Ishikawa (cell line): ENCODE data around the gene KRTAP4-2.

Experiments
- CEBPB ChIP-seq: IDR thresholded peaks from 2 replicates; pipeline ENCODE4 v1.6.1; 2012
- EP300 ChIP-seq: IDR thresholded peaks from 2 replicates; pipeline ENCODE4 v1.6.1; 2012; ENCODE audit warnings: borderline replicate concordance
- FOXM1 ChIP-seq: IDR thresholded peaks from 2 replicates; pipeline ENCODE4 v1.6.1; 2012; ENCODE audit warnings: low read depth, borderline replicate concordance
- NFIC ChIP-seq: IDR thresholded peaks from 2 replicates; pipeline ENCODE4 v1.6.1; 2012
- RAD21 ChIP-seq: IDR thresholded peaks from 2 replicates; pipeline ENCODE4 v1.6.1; 2012; ENCODE audit warnings: low read depth
- TCF12 ChIP-seq: IDR thresholded peaks from 2 replicates; pipeline ENCODE4 v1.6.1; 2012; ENCODE audit warnings: low read depth
- YY1 ChIP-seq: IDR thresholded peaks from 2 replicates; pipeline ENCODE4 v1.6.1; 2012; ENCODE audit warnings: low read depth
- TF ChIP-seq, protein P1 (sequence below): IDR thresholded peaks from 2 replicates; pipeline ENCODE4 v1.6.1; 2012
- TF ChIP-seq, protein P2 (sequence below): IDR thresholded peaks from 2 replicates; pipeline ENCODE4 v1.6.1; 2012; ENCODE audit warnings: low read depth, mild to moderate bottlenecking

- no peak for TF ChIP-seq CEBPB
- TF ChIP-seq FOXM1, result no peak
- TF ChIP-seq YY1, result no peak
- TF ChIP-seq, protein P1, sequence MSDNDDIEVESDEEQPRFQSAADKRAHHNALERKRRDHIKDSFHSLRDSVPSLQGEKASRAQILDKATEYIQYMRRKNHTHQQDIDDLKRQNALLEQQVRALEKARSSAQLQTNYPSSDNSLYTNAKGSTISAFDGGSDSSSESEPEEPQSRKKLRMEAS, result no peak
- TF ChIP-seq NFIC, result no peak
- no peak for TF ChIP-seq EP300
- TF ChIP-seq, protein P2, sequence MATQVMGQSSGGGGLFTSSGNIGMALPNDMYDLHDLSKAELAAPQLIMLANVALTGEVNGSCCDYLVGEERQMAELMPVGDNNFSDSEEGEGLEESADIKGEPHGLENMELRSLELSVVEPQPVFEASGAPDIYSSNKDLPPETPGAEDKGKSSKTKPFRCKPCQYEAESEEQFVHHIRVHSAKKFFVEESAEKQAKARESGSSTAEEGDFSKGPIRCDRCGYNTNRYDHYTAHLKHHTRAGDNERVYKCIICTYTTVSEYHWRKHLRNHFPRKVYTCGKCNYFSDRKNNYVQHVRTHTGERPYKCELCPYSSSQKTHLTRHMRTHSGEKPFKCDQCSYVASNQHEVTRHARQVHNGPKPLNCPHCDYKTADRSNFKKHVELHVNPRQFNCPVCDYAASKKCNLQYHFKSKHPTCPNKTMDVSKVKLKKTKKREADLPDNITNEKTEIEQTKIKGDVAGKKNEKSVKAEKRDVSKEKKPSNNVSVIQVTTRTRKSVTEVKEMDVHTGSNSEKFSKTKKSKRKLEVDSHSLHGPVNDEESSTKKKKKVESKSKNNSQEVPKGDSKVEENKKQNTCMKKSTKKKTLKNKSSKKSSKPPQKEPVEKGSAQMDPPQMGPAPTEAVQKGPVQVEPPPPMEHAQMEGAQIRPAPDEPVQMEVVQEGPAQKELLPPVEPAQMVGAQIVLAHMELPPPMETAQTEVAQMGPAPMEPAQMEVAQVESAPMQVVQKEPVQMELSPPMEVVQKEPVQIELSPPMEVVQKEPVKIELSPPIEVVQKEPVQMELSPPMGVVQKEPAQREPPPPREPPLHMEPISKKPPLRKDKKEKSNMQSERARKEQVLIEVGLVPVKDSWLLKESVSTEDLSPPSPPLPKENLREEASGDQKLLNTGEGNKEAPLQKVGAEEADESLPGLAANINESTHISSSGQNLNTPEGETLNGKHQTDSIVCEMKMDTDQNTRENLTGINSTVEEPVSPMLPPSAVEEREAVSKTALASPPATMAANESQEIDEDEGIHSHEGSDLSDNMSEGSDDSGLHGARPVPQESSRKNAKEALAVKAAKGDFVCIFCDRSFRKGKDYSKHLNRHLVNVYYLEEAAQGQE, result no peak
- TF ChIP-seq TCF12, result no peak
- no peak for TF ChIP-seq RAD21
These were observed 24.2 kb downstream of the KRTAP4-2 start for GRCh38 chr17:41153856-41154255.
